C4-2B (cell line): ENCODE results near the gene ANKRD49.
"Not testable (repeated sequence)": the region's sequence is repeated elsewhere in the genome, so short reads cannot be mapped to it uniquely, and the experiment has no call there.

Experiments
- H3K27ac ChIP-seq: fragments of 450-650 bp; 2 replicates; pipeline ENCODE4 v1.5.1; 2017
- CTCF ChIP-seq: fragments of 450-650 bp; conservative IDR thresholded peaks from 2 replicates; pipeline ENCODE4 v1.5.1; 2017; ENCODE audit warnings: mild to moderate bottlenecking
- ZFX ChIP-seq: fragments of 450-650 bp; IDR thresholded peaks from 2 replicates; pipeline ENCODE4 v1.6.1; 2017

Gene ANKRD49

GRCh38 chr11:94481342-94481741 lies 12.4 kb upstream of the ANKRD49 start:
- H3K27ac ChIP-seq, result no peak overlapping the region
- TF ChIP-seq CTCF, result no peak
- no peak for TF ChIP-seq ZFX

DNA sequence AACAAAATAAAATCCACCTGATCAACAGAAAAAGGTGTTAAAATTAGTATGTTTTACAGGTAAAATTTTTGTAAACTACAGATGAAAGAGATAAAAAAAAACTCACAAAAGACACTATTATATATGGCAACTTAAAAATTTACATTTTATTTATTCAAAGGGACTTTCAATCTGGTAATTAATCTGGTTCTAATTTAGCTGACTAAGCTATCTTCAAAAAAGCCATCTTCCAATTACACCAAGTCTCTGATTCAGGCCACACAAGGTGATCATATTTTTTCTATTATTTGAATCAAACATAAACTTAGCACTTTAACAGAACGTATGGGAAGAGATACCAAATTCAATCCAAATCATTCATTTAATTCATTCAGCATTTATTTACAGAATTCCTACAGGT lies 7.7 kb upstream of the ANKRD49 start:
- H3K27ac ChIP-seq, result no peak overlapping the region
- no peak for TF ChIP-seq ZFX
- no peak for TF ChIP-seq CTCF

DNA sequence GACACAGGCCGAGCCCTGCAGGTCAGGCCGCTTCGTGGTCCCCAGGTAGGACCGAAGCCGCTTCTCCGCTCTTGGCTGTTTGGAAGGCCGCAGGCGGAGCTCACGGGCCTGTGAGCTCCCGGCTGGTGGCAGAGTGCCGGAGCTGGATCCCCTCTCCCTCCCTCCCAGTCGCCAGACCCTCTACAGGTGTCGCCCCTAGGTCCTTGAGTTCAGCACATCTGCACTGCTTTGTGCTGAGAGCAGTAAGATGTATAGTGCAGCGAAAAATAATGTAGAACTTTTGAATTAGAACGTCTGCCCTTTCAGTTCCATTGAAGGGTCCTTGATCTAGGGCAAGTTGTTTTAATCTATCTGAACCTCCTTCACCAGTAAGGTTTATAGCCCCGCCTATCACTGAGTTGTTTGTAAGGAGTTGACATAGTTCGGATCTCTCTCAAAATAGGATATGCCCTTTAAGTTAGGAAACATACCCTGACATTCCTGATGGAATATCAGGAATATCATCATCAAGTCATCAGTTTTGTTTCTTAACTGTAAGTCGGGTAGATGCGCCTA lies 419 bp downstream of the ANKRD49 start:
- peak overlapping the region; percentile 69 for H3K27ac ChIP-seq
- peak; percentile 82 for TF ChIP-seq ZFX
- TF ChIP-seq CTCF, result no peak

GRCh38 chr11:94500181-94500580 lies 6.4 kb downstream of the ANKRD49 start:
- TF ChIP-seq ZFX, result no peak
- TF ChIP-seq CTCF, result no peak

GRCh38 chr11:94501522-94501921 lies 7.7 kb downstream of the ANKRD49 start:
- H3K27ac ChIP-seq, result no peak overlapping the region
- TF ChIP-seq CTCF (no peak), ZFX (no peak)

More at GRCh38 chr11:94500181-94500580, 6.4 kb downstream of the ANKRD49 start:
- H3K27ac ChIP-seq, result no peak overlapping the region

- H3K27ac ChIP-seq, result no peak overlapping the region
- TF ChIP-seq CTCF (peak; percentile 87), ZFX (no peak)
Measured at GRCh38 chr11:94504689-94505293, 11.0 kb downstream of the ANKRD49 start.

- not testable (repeated sequence) for H3K27ac ChIP-seq
Measured at GRCh38 chr11:94506513-94506912, 12.7 kb downstream of the ANKRD49 start.

DNA sequence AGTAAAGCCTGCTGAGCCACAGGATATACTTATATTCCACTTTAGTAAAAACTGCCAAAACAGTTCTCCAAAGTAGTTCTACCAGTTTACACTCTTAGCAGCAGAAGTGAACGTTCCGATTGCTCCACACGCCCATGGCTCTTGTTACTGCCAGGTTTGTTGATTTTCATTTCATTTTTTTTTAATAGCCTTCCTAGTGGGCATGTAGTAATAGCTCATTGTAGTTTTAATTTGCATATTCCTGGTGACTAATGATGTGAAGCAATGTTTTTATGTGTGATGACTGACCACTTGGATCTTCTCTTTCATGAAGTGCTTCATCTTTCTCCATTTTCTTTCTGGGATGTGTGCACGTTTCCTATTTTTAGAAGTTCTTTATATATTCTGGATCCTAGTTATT lies 13.7 kb downstream of the ANKRD49 start:
- TF ChIP-seq ZFX (no peak), CTCF (no peak)
- H3K27ac ChIP-seq, result no peak overlapping the region
